CD14-positive monocyte (primary cell): Measurements from ENCODE around the gene PARK7. TPM values are rescaled to one million over a fixed set of nuclear protein-coding genes. Genes with fewer than 3 reads are reported as not detected.

ENCODE experiments used
- DNase-seq, 3 donors: peaks; one replicate each; pipeline ENCODE4 v3.0.0-alpha.2; 2011 to 2022
- H2AFZ ChIP-seq: 2 replicates; pipeline ENCODE4 v1.6.0; 2012; ENCODE audit warnings: mild to moderate bottlenecking, low read depth, low read length, inconsistent platforms; ENCODE audit not compliant: insufficient read depth, poor library complexity, severe bottlenecking
- H3K27ac ChIP-seq, 2 donors: 1 replicate in 1 of 2; 2 replicates in 1 of 2; pipeline ENCODE4 v1.5.1; 2012 to 2013; ENCODE audit warnings: low read length in 2 of 2, control low read depth in 1 of 2, inconsistent platforms in 1 of 2, low read depth in 1 of 2, mild to moderate bottlenecking in 1 of 2
- H3K27me3 ChIP-seq, 2 donors: one replicate each; pipeline versions ENCODE4 v1.6.0 to v1.6.1; 2011 to 2013; ENCODE audit warnings: low read length in 2 of 2; ENCODE audit not compliant: control insufficient read depth in 2 of 2, insufficient read depth in 2 of 2
- H3K36me3 ChIP-seq, 2 donors: replicated peaks in 1 of 2; 1 replicate in 1 of 2; 2 replicates in 1 of 2; pipeline versions ENCODE4 v1.5.1 to v1.6.1; 2012 to 2013; ENCODE audit warnings: low read length in 2 of 2, control low read depth in 1 of 2, inconsistent platforms in 1 of 2, mild to moderate bottlenecking in 1 of 2; ENCODE audit not compliant: insufficient read depth in 2 of 2, control insufficient read depth in 1 of 2
- H3K4me1 ChIP-seq, 2 donors: 1 replicate in 1 of 2; 2 replicates in 1 of 2; pipeline versions ENCODE4 v1.5.1 to v1.6.1; 2012 to 2013; ENCODE audit warnings: low read length in 2 of 2, control low read depth in 1 of 2, inconsistent platforms in 1 of 2, mild to moderate bottlenecking in 1 of 2, moderate library complexity in 1 of 2; ENCODE audit not compliant: insufficient read depth in 2 of 2, control insufficient read depth in 1 of 2
- H3K4me2 ChIP-seq: replicated peaks from 2 replicates; pipeline ENCODE3; 2012; ENCODE audit warnings: low read length, moderate library complexity, mild to moderate bottlenecking; ENCODE audit not compliant: poor library complexity, severe bottlenecking; ENCODE audit errors: extremely low read depth
- H3K4me3 ChIP-seq, 3 experiments: fragments of 200-600 bp in 1 of 3; sonication (generic) in 1 of 3; replicated peaks in 1 of 3; 1 replicate in 2 of 3; 2 replicates in 1 of 3; pipeline ENCODE4 v1.5.1; 2011 to 2013; ENCODE audit warnings: low read length in 3 of 3, mild to moderate bottlenecking in 3 of 3, control low read depth in 2 of 3, low read depth in 2 of 3, inconsistent platforms in 1 of 3, moderate library complexity in 1 of 3
- H3K79me2 ChIP-seq: 2 replicates; pipeline ENCODE4 v1.6.0; 2012; ENCODE audit warnings: mild to moderate bottlenecking, control low read depth, inconsistent platforms, low read length, moderate library complexity; ENCODE audit not compliant: insufficient read depth
- H3K9ac ChIP-seq: 2 replicates; pipeline ENCODE4 v1.6.0; 2017; ENCODE audit warnings: low read length, mild to moderate bottlenecking; ENCODE audit not compliant: insufficient read depth, poor library complexity, severe bottlenecking
- H3K9me3 ChIP-seq, 2 donors: replicated peaks in 1 of 2; 1 replicate in 1 of 2; 2 replicates in 1 of 2; pipeline versions ENCODE4 v1.5.1 to v1.6.1; 2012 to 2013; ENCODE audit warnings: low read length in 2 of 2, control low read depth in 1 of 2; ENCODE audit not compliant: control insufficient read depth in 1 of 2, insufficient read depth in 1 of 2
- H4K20me1 ChIP-seq: 2 replicates; pipeline ENCODE4 v1.6.0; 2012; ENCODE audit warnings: mild to moderate bottlenecking, low read length, control low read depth, moderate library complexity; ENCODE audit not compliant: insufficient read depth
- H3K27ac Mint-ChIP-seq, 7 donors: one replicate each; pipeline ENCODE4 v1.8.0; 2020; ENCODE audit warnings: mild to moderate bottlenecking in 7 of 7, mixed read lengths in 7 of 7, moderate library complexity in 6 of 7, inconsistent platforms in 2 of 7
- H3K27me3 Mint-ChIP-seq, 3 donors: one replicate each; pipeline ENCODE4 v1.8.0; 2021 to 2022; ENCODE audit warnings: low read depth in 3 of 3, mild to moderate bottlenecking in 3 of 3, mixed read lengths in 3 of 3, moderate library complexity in 3 of 3, inconsistent platforms in 1 of 3
- H3K36me3 Mint-ChIP-seq, 2 donors: one replicate each; pipeline ENCODE4 v1.8.0; 2020; ENCODE audit warnings: mixed read lengths in 2 of 2, inconsistent platforms in 1 of 2, mild to moderate bottlenecking in 1 of 2
- H3K4me1 Mint-ChIP-seq: one replicate; pipeline ENCODE4 v1.8.0; 2020; ENCODE audit warnings: mild to moderate bottlenecking, mixed read lengths
- H3K4me3 Mint-ChIP-seq, 2 donors: one replicate each; pipeline ENCODE4 v1.8.0; 2020; ENCODE audit warnings: mild to moderate bottlenecking in 2 of 2, mixed read lengths in 2 of 2, moderate library complexity in 1 of 2
- H3K9me3 Mint-ChIP-seq, 7 donors: one replicate each; pipeline ENCODE4 v1.8.0; 2020 to 2022; ENCODE audit warnings: mixed read lengths in 7 of 7, mild to moderate bottlenecking in 6 of 7, moderate library complexity in 6 of 7, inconsistent platforms in 2 of 7
- CTCF ChIP-seq: fragments of 200-600 bp; IDR thresholded peaks from one replicate; pipeline ENCODE4 v1.8.0; 2022; ENCODE audit warnings: antibody characterized with exemption, mild to moderate bottlenecking
- WGBS: methylation state at CpG from one replicate; pipeline ENCODE4 v1.1.5; 2013; ENCODE audit warnings: missing lambda C conversion rate; ENCODE audit not compliant: insufficient coverage; 5-methylcytosine and 5-hydroxymethylcytosine counted together
- intact Hi-C, 2 donors: fragments of 100-400 bp; cut with micrococcal nuclease; formaldehyde crosslinking; loops; one replicate each; pipeline versions ENCODE4 v1.15.0 to v1.15.1; 2023
- polyA plus RNA-seq, 3 donors: library from polyadenylated mRNA; depleted of rRNA in 1 of 3; unstranded in 2 of 3; stranded (reverse) in 1 of 3; fragments of 300-500 nt in 2 of 3; fragments of >200 nt in 1 of 3; fragmentation: Illumina TruSeq in 2 of 3; gene quantifications; 1 replicate in 2 of 3; 2 replicates in 1 of 3; pipeline ENCODE4 v1.2.3, GENCODE V29; 2012 to 2021

PARK7 gene
- polyA plus RNA-seq, 3 donors = 116 to 391 (median 353) TPM

- intact Hi-C loops = no loop called here
- Histone ChIP-seq H3K36me3 (no peaks in the 10 kb centered on the region), H3K4me1 (peaks cover 0 to under 1% of the 10 kb centered on the region in 2 donors), H3K27ac (no peak overlapping the region), H2AFZ (no peak overlapping the region), H4K20me1 (no peaks in the 10 kb centered on the region), H3K9ac (no peak overlapping the region), H3K27me3 (peaks cover 3 to 9% of the 10 kb centered on the region in 2 donors), H3K79me2 (no peaks in the 10 kb centered on the region), H3K9me3 (no peaks in the 10 kb centered on the region), H3K4me2 (no peak overlapping the region), H3K4me3 (no peak overlapping the region)
- no peak overlapping the region for H3K27ac Mint-ChIP-seq
- H3K27me3 Mint-ChIP-seq = peaks cover 0 to 5% (median 5%) of the 10 kb centered on the region in 3 donors
- no peaks in the 10 kb centered on the region for H3K36me3 Mint-ChIP-seq
- no peaks in the 10 kb centered on the region for H3K9me3 Mint-ChIP-seq
- no peak for DNase-seq
- peaks cover 10% of the 10 kb centered on the region for H3K4me1 Mint-ChIP-seq
- no peak overlapping the region for H3K4me3 Mint-ChIP-seq
- no peak for TF ChIP-seq CTCF
- 100% methylated on average over 4 of the region's 4 CpGs for WGBS
These were observed 49.5 kb downstream of the PARK7 start for GRCh38 chr1:8011016-8011415.

- Histone ChIP-seq H3K27me3 (peaks cover 12 to 13% of the 10 kb centered on the region in 2 donors), H3K9me3 (no peaks in the 10 kb centered on the region), H2AFZ (no peak overlapping the region), H3K79me2 (no peaks in the 10 kb centered on the region), H3K4me3 (no peak overlapping the region), H3K9ac (no peak overlapping the region), H3K36me3 (no peaks in the 10 kb centered on the region), H3K4me1 (no peaks in the 10 kb centered on the region), H4K20me1 (no peaks in the 10 kb centered on the region), H3K27ac (no peak overlapping the region), H3K4me2 (no peak overlapping the region)
- TF ChIP-seq CTCF = no peak
- no peaks in the 10 kb centered on the region for H3K36me3 Mint-ChIP-seq
- no CpG with 5 or more reads among the region's 7 CpGs for WGBS
- no peak overlapping the region for H3K4me3 Mint-ChIP-seq
- intact Hi-C loops = no loop called here
- H3K27ac Mint-ChIP-seq = no peak overlapping the region
- H3K9me3 Mint-ChIP-seq = no peaks in the 10 kb centered on the region
- no peak for DNase-seq
- peaks cover 8% of the 10 kb centered on the region for H3K4me1 Mint-ChIP-seq
- peaks cover 5 to 9% (median 7%) of the 10 kb centered on the region in 3 donors for H3K27me3 Mint-ChIP-seq
These were observed 50.7 kb downstream of the PARK7 start for GRCh38 chr1:8011923-8012858.
